ENCODE results near the gene ITGB4.

The ITGB4 gene

DNA sequence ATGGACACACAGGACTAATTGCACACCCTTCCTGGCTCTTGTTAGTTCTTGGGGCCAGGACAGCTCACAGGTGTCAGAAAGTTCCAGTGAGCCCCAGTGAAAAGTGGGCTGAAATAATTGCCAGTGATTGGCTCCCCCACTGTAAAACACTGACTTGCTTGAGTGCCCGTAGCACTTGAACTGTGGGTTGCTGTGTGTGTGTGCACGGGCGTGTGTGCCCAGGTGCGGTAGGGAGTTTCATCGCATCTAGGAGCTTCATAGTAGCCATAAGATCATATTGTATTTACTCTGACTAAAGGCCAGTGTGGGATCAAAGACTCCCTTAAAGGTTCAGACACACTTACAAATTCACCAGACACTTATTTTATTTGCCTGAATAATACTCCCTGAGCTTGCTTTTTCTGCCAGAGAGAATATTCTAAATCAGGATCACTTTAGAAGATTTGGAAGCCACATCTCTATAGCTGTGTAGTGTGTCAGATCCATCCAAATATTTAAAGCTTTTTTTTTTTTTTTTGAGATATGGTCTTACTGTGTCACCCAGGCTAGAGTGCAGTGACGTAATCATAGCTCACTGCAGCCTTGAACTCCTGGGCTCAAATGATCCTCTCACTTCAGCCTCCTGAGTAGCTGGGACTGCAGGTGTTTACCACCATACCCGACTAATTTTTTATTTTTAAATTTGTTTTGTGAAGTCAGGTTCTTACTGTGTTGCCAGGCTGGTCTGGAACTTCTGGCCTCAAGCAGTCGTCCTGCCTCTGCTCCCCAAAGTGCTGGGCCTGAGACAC, 74.8 kb downstream of the ITGB4 start:
- Histone ChIP-seq H3K27ac (replicated peaks) (no peak overlapping the region), H3K4me3 (replicated peaks; ENCODE audit: insufficient read depth, low read length) (no peak overlapping the region), H3K27me3 (ENCODE audit: insufficient read depth, poor library complexity, severe bottlenecking) (no peaks in the 10 kb centered on the region)
- TF ChIP-seq POLR2AphosphoS5 (IDR thresholded peaks at IDR 0.05; ENCODE audit: low read depth) (no peak), SPI1 (IDR thresholded peaks at IDR 0.05; ENCODE audit: borderline replicate concordance, low read depth) (no peak), GABPA (IDR thresholded peaks at IDR 0.05; ENCODE audit: low read depth) (no peak)
- TF ChIP-seq, protein P1, sequence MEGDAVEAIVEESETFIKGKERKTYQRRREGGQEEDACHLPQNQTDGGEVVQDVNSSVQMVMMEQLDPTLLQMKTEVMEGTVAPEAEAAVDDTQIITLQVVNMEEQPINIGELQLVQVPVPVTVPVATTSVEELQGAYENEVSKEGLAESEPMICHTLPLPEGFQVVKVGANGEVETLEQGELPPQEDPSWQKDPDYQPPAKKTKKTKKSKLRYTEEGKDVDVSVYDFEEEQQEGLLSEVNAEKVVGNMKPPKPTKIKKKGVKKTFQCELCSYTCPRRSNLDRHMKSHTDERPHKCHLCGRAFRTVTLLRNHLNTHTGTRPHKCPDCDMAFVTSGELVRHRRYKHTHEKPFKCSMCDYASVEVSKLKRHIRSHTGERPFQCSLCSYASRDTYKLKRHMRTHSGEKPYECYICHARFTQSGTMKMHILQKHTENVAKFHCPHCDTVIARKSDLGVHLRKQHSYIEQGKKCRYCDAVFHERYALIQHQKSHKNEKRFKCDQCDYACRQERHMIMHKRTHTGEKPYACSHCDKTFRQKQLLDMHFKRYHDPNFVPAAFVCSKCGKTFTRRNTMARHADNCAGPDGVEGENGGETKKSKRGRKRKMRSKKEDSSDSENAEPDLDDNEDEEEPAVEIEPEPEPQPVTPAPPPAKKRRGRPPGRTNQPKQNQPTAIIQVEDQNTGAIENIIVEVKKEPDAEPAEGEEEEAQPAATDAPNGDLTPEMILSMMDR (IDR thresholded peaks at IDR 0.05; ENCODE audit: insufficient read depth, low read length), result no peak
- TF ChIP-seq, protein P2, sequence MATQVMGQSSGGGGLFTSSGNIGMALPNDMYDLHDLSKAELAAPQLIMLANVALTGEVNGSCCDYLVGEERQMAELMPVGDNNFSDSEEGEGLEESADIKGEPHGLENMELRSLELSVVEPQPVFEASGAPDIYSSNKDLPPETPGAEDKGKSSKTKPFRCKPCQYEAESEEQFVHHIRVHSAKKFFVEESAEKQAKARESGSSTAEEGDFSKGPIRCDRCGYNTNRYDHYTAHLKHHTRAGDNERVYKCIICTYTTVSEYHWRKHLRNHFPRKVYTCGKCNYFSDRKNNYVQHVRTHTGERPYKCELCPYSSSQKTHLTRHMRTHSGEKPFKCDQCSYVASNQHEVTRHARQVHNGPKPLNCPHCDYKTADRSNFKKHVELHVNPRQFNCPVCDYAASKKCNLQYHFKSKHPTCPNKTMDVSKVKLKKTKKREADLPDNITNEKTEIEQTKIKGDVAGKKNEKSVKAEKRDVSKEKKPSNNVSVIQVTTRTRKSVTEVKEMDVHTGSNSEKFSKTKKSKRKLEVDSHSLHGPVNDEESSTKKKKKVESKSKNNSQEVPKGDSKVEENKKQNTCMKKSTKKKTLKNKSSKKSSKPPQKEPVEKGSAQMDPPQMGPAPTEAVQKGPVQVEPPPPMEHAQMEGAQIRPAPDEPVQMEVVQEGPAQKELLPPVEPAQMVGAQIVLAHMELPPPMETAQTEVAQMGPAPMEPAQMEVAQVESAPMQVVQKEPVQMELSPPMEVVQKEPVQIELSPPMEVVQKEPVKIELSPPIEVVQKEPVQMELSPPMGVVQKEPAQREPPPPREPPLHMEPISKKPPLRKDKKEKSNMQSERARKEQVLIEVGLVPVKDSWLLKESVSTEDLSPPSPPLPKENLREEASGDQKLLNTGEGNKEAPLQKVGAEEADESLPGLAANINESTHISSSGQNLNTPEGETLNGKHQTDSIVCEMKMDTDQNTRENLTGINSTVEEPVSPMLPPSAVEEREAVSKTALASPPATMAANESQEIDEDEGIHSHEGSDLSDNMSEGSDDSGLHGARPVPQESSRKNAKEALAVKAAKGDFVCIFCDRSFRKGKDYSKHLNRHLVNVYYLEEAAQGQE (IDR thresholded peaks at IDR 0.05; ENCODE audit: insufficient replicate concordance, low read depth), result no peak
- DNase-seq (ENCODE audit: low read depth in 1 of 2, low spot score in 1 of 2), result no peak

DNA sequence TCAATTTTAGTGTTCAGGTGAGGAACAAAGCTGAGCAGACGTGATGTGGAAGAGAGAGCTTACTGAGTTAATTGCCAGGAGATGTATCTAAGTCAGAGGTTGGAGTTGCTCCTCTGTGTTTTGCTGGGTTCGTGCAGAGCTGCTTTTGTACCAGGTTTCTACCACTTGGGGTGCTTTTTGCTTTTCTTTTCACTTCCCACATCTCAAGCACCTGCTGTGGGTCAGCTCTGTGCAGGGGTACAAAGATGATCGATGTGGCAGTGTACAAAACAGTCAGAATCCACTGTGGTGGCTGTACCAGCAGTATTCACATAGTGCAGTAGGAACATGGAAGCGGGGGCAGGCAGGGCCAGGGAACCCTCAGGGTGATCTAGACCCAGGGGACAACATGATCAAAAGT, 78.1 kb downstream of the ITGB4 start:
- H3K4me3 ChIP-seq (replicated peaks; ENCODE audit: insufficient read depth, low read length), result no peak overlapping the region
- H3K27ac ChIP-seq (replicated peaks), result no peak overlapping the region
- DNase-seq (ENCODE audit: low read depth in 1 of 2, low spot score in 1 of 2), result no peak
- no peaks in the 10 kb centered on the region for H3K27me3 ChIP-seq (ENCODE audit: insufficient read depth, poor library complexity, severe bottlenecking)
- TF ChIP-seq GABPA (IDR thresholded peaks at IDR 0.05; ENCODE audit: low read depth) (no peak), SPI1 (IDR thresholded peaks at IDR 0.05; ENCODE audit: borderline replicate concordance, low read depth) (no peak), POLR2AphosphoS5 (IDR thresholded peaks at IDR 0.05; ENCODE audit: low read depth) (no peak)
- TF ChIP-seq, protein P1 (IDR thresholded peaks at IDR 0.05; ENCODE audit: insufficient read depth, low read length), result no peak
- TF ChIP-seq, protein P2 (IDR thresholded peaks at IDR 0.05; ENCODE audit: insufficient replicate concordance, low read depth), result no peak

DNA sequence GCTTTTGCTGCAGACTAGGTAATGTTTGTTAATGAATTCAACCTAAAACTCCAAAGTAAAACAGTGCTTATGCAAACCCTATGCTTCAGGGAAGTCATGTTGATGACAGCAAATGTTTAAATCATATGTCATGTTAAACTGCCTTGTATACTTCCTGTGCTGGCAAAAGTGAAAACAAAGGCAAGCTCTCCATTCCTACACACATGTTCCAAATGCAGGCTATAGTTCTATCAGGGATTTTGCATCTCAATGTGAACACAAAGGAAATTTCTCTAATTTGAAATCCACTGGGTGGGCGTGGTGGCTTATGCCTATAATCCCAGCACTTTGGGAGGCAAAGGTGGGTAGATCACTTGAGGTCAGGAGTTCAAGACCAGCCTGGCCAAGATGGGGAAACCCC, 82.6 kb downstream of the ITGB4 start:
- no peaks in the 10 kb centered on the region for H3K27me3 ChIP-seq (ENCODE audit: insufficient read depth, poor library complexity, severe bottlenecking)
- TF ChIP-seq, protein P1 (IDR thresholded peaks at IDR 0.05; ENCODE audit: insufficient read depth, low read length), result no peak
- TF ChIP-seq, protein P2 (IDR thresholded peaks at IDR 0.05; ENCODE audit: insufficient replicate concordance, low read depth), result no peak
- TF ChIP-seq GABPA (IDR thresholded peaks at IDR 0.05; ENCODE audit: low read depth), result no peak
- H3K4me3 ChIP-seq (replicated peaks; ENCODE audit: insufficient read depth, low read length), result no peak overlapping the region
- DNase-seq (ENCODE audit: low read depth in 1 of 2, low spot score in 1 of 2), result no peak
- H3K27ac ChIP-seq (replicated peaks), result no peak overlapping the region

All from HL-60 (cell line).